GM13976 (cell line): Measurements from ENCODE around the gene SYT14.
"Not testable (repeated sequence)": the region's sequence is repeated elsewhere in the genome, so short reads cannot be mapped to it uniquely, and the experiment has no call there.

Experiments
- DNase-seq: peaks from one replicate; pipeline ENCODE4 v3.0.0; 2012; ENCODE audit warnings: low spot score
- CTCF ChIP-seq: IDR thresholded peaks from 2 replicates; pipeline ENCODE4 v1.5.1; 2012; ENCODE audit warnings: borderline replicate concordance, mild to moderate bottlenecking; ENCODE audit not compliant: insufficient read depth; ENCODE audit errors: extremely low read depth, missing control alignments, control extremely low read depth
- in situ Hi-C: fragments of 300-500 bp; cut with MboI; formaldehyde crosslinking; loops from one replicate; pipeline ENCODE4 v1.12.0; 2022; ENCODE audit warnings: low sequenced_read_pairs, mixed read lengths, inconsistent platforms; ENCODE audit not compliant: unreplicated experiment

SYT14 gene

GRCh38 chr1:210025870-210026269 lies 87.9 kb downstream of the SYT14 start:
- DNase-seq, result no peak
- TF ChIP-seq CTCF, result no peak
- in situ Hi-C loops, result no loop called here

DNA sequence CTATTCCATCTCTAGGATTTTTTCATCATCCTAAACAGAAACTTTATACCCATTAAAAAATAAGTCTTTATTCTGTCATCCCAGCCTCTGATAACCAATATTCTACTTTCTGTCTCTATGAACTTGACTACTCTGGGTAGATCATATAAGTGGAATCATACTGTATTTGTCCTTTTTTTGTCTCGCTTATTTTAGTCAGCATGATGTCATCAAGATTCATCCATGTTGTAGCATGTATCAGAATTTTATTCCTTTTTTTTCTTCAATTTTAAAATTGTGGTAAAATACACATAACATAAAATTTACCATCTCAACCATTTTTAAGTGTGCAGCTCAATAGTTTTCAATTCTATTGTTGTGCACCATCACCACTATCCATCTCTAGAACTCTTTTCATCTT lies 90.0 kb downstream of the SYT14 start:
- TF ChIP-seq CTCF, result no peak
- in situ Hi-C loops, result no loop called here
- no peak for DNase-seq

GRCh38 chr1:210031473-210031872 lies 93.5 kb downstream of the SYT14 start:
- in situ Hi-C loops, result no loop called here
- TF ChIP-seq CTCF, result no peak
- DNase-seq, result no peak

GRCh38 chr1:210043058-210043457 lies 105.0 kb downstream of the SYT14 start:
- DNase-seq, result no peak
- TF ChIP-seq CTCF, result no peak
- in situ Hi-C loops, result no loop called here

DNA sequence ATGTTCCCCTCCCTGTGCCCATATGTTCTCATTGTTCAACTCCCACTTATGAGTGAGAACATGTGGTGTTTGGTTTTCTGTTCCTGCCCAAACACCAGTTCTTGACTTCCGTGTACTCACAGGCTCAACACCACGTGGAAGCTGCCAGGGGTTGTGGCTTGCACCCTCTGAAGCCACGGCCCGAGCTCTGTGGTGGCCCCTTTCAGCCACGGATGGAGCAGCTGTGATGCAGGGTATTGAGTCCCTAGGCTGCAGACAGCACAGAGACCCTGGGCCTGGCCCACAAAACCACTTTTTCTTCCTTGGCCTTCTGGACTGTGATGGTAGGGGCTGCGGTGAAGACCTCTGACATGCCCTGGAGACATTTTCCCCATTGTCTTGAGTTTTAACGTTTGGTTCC lies 111.6 kb downstream of the SYT14 start:
- DNase-seq, result no peak
- no peak for TF ChIP-seq CTCF
- in situ Hi-C loops, result no loop called here

GRCh38 chr1:210050491-210050890 lies 112.5 kb downstream of the SYT14 start:
- DNase-seq, in situ Hi-C loops: not testable (repeated sequence)

DNA sequence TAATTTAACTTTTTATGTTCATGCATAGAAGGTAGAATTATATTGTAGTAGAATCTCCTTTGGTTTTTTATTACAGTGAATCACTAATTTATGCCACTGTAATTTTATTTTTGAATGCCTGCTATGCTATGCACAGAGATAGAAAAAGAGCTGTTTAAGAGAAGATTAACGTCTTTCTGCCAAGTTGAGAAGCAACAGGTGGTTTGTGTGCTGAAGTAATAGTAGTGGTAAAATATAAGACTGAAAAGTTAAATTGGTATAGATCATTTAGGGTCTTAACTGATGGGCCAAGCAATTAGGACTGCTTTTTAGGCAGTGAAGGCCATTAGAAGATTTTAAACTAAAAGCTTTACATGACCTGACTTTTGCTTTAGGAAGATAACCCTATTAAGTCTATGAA lies 115.1 kb downstream of the SYT14 start:
- DNase-seq, result no peak
- in situ Hi-C loops, result no loop called here
- no peak for TF ChIP-seq CTCF
